ENCODE measurements around the gene LGALS3BP. TPM values are rescaled to one million over a fixed set of nuclear protein-coding genes. Genes with fewer than 3 reads are reported as not detected.

The LGALS3BP gene
- total and polyA plus RNA-seq, 2 of the 13 experiments (the other 11 are each of a cell fraction or from before 2014, with no cell fraction given) = 137 to 332 TPM

GRCh38 chr17:79027274-79027924 is 47.7 kb upstream of the LGALS3BP start (continued):
- peak; percentile 75 for TF ChIP-seq ZGPAT (CRISPR knock-in tag; IDR thresholded peaks at IDR 0.05)
- no peak for TF ChIP-seq CCAR2 (optimal IDR thresholded peaks at IDR 0.05; ENCODE audit: low read depth, low read length)
- TF ChIP-seq ARNT (IDR thresholded peaks at IDR 0.05) = no peak
- TF ChIP-seq FUBP1 (CRISPR knock-in tag; IDR thresholded peaks at IDR 0.05; ENCODE audit: borderline replicate concordance) = no peak
- no peak; the same call in 1 of the 2 replicates for TF ChIP-seq ZNF713 (CRISPR knock-in tag; IDR thresholded peaks at IDR 0.05)
- no peak for TF ChIP-seq TCF7 (IDR thresholded peaks at IDR 0.05; ENCODE audit: low read depth)
- no peak for TF ChIP-seq SPEN (CRISPR knock-in tag; IDR thresholded peaks at IDR 0.05; ENCODE audit: low read depth)
- no peak for TF ChIP-seq DPF2 (CRISPR knock-in tag; IDR thresholded peaks at IDR 0.05; ENCODE audit: borderline replicate concordance, low read depth)
- peak; percentile 47; the same call in 1 of the 2 replicates for TF ChIP-seq ZMYM2 (CRISPR knock-in tag; IDR thresholded peaks at IDR 0.05)
- TF ChIP-seq RBFOX2 (IDR thresholded peaks at IDR 0.05; ENCODE audit: low read depth, low read length) = peak; percentile 50
- no peak for TF ChIP-seq CERS6 (CRISPR knock-in tag; IDR thresholded peaks at IDR 0.05)
- no peak for TF ChIP-seq SIN3B (IDR thresholded peaks at IDR 0.05; ENCODE audit: low read length)
- TF ChIP-seq PTBP1 (IDR thresholded peaks at IDR 0.05; ENCODE audit: low read depth, low read length, poor library complexity, severe bottlenecking) = no peak
- peak; percentile 41; the same call in 1 of the 2 replicates for TF ChIP-seq THAP11 (CRISPR knock-in tag; IDR thresholded peaks at IDR 0.05)
- TF ChIP-seq ZUFSP (CRISPR knock-in tag; IDR thresholded peaks at IDR 0.05; ENCODE audit: borderline replicate concordance) = no peak
- TF ChIP-seq ZNF256 (CRISPR knock-in tag; conservative IDR thresholded peaks at IDR 0.05) = no peak
- no peak; the same call in none of the 2 replicates for TF ChIP-seq ELF1 (CRISPR knock-in tag; IDR thresholded peaks at IDR 0.05)
- TF ChIP-seq ARID2 (CRISPR knock-in tag; IDR thresholded peaks at IDR 0.05; ENCODE audit: borderline replicate concordance) = no peak
- no peak for TF ChIP-seq PAX8 (CRISPR knock-in tag; IDR thresholded peaks at IDR 0.05; ENCODE audit: borderline replicate concordance)
- no peak for TF ChIP-seq JUNB (CRISPR knock-in tag; IDR thresholded peaks at IDR 0.05; ENCODE audit: borderline replicate concordance)
- no peak for TF ChIP-seq ZNF749 (CRISPR knock-in tag; IDR thresholded peaks at IDR 0.05; ENCODE audit: borderline replicate concordance)
- TF ChIP-seq KLF9 (CRISPR knock-in tag; IDR thresholded peaks at IDR 0.05; ENCODE audit: low read depth) = no peak; the same call in 1 of the 2 replicates
- TF ChIP-seq EP300 (IDR thresholded peaks at IDR 0.05; ENCODE audit: low read depth in 2 of 2, low read length in 2 of 2) = no peak
- TF ChIP-seq EP300 (CRISPR knock-in tag; IDR thresholded peaks at IDR 0.05; ENCODE audit: borderline replicate concordance) = peak; percentile 16; the same call in 1 of the 2 replicates

Data from HepG2 (cell line).